GM21381 (cell line): ENCODE results near the gene ITSN1.
"Not testable (repeated sequence)": the region's sequence is repeated elsewhere in the genome, so short reads cannot be mapped to it uniquely, and the experiment has no call there.

ENCODE experiments used
- ATAC-seq: cut with Tn5 transposase; IDR thresholded peaks from one replicate; pipeline ENCODE4 v1.9.1; 2021; ENCODE audit warnings: mild to moderate bottlenecking, moderate library complexity; ENCODE audit not compliant: unreplicated experiment

ITSN1 gene

GRCh38 chr21:33915368-33916199 lies 273.3 kb downstream of the ITSN1 start, which contains the start of gene ATP5PO:
TSS of gene ATP5PO (minus strand) at chr21:33915804. CDS start at chr21:33915763, 41 bp downstream.
- peak; percentile 99 for ATAC-seq

GRCh38 chr21:33916200-33916567 lies 273.9 kb downstream of the ITSN1 start:
- ATAC-seq: no peak

GRCh38 chr21:33917421-33917820 lies 275.1 kb downstream of the ITSN1 start:
- no peak for ATAC-seq

- peak; percentile 79 for ATAC-seq
Observed at GRCh38 chr21:33924079-33924765, 281.9 kb downstream of the ITSN1 start.

DNA sequence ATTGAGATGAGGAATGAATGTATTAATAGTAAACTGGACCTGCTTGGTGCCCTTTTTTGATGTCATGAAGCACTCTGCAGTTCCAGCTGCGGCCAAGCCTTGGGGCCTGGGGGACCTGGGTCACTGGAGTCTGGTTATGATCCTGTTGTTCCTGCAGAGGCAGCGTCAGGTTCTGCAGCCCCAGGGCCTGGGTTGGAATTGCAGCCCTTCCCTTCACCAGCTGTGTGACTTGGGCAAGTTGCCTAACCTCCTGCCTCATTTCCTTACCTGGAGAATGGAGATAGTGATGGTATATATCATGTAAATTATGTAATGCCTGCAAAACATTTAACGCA lies 282.4 kb downstream of the ITSN1 start:
- ATAC-seq: no peak

GRCh38 chr21:33926248-33926647 lies 283.9 kb downstream of the ITSN1 start:
- not testable (repeated sequence) for ATAC-seq

GRCh38 chr21:33931052-33931798 lies 288.9 kb downstream of the ITSN1 start:
- not testable (repeated sequence) for ATAC-seq

- no peak for ATAC-seq
Observed at GRCh38 chr21:33931799-33932390, 289.6 kb downstream of the ITSN1 start.

GRCh38 chr21:33932731-33933130 lies 290.4 kb downstream of the ITSN1 start:
- ATAC-seq: no peak

DNA sequence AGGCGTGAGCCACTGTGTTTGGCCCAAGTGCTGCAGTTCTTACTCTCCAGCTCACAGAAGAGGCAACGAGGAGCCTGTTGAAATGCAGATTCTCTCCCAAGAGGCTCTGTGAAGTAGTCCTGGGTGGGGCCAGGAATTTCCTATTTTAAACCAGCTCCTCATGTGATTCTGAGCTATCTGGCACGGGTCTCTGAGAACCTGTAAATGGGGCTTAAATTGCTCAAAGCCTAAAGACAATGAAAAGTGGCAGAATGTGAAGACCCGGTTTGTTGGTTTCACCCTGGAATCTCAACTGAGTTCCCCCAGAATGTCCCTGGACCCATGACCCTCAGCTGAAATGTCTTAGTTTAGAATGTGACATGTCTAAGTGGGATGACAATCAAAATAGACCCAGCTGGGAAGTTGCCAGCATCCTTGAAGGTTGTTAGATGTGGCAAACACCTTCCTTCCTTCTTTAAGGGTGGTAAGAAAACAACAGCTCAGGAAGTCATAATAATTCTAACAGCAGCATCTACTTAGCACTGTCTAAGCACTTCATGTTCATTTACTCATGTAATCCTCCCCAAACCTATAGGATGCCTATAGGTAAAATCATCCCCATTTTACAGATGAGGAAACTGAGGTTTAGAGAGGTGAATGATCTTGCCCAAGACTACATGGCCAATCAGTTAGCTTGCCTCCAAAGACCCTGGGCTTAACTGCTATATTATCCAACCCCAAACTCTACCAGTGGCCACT lies 294.2 kb downstream of the ITSN1 start:
- no peak for ATAC-seq

- no peak for ATAC-seq
Observed at GRCh38 chr21:33937146-33937545, 294.8 kb downstream of the ITSN1 start.

DNA sequence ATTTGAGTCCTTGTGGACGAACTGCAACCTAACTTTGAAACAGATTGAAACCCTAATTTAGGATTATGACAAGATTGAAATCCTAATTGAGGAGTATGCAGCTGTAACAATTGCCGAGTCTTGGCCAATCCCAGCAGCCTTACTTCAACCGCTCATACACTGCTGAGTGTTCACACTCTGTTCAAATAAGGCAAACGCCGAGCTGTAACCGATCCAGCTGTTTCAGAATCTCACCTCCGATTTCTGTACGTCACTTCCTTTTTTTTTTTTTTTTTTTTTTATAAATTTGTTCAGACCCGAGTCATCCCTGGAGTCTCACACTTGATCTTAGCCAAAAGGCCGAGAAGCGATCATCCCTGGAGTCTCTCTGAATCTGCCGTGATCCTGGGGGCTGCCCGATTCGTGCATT lies 295.6 kb downstream of the ITSN1 start:
- no peak for ATAC-seq

DNA sequence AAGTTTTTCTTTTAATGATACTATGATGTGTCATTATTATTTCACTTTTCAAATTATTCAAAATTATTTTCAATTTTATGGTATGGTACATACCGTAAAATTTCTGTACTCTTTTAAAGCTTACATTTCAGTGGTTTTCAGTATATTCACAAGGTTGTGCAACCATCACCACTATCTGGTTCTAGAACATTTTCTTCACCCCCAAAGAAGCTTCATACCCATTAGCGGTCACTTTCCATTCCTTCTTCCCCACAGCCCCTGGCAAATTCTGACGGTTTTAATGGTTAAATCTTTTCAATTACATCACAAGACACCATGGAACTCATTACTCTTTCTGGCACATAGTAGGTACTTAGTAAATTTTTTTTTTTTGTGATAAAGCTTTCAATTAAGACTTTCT lies 296.1 kb downstream of the ITSN1 start:
- ATAC-seq: no peak

DNA sequence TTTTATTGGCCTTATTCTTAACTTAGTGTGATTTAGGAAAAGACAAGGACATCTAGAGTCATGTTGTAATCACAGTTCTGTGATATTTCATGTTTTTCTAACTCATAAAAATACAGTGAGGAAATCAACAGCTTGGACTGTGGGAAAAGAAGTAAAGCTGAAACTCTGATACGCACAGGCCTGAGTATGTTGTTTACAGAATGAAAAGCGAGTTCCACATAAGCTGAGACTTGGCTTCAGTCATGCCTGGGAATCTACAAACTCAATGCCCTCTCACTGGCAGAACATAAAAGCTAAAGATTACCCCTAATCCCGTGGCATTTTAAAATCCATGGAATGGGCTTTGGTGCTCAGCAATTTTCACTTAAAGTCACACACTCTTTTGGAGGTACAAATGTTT lies 296.9 kb downstream of the ITSN1 start:
- ATAC-seq: no peak

DNA sequence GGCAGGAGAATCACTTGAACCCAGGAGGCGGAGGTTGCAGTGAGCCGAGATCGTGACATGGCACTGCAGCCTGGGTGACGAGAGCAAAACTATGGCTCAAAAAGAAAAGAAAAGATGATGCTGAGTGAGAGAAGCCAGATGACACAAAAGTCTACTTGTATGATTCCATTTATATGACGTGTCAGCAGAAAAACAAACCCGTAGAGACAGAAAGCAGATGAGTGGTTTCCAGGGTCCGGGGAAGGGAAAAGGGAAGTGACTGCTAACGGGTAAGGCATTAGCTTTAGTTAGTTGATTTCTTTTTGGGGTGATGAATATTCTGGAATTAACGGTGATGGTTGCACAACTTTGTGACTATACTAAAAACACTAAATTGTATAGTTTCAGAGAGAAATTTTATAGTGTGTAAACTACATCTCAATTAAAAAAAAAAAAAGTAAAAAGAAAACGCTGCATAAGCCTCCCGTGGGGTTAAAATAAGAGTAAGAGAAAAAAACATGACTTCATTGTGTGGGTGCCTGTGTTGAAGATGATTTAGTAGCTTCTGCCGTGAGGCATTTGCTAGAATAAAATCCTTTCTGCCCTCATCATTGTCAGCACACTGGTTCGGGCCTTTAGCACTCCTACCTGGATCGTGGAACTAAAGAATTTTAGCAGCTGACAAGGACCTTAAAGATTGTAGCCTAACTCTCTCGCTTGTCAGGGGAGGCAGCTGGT lies 298.0 kb downstream of the ITSN1 start:
- no peak for ATAC-seq

GRCh38 chr21:33940881-33941245 lies 298.6 kb downstream of the ITSN1 start:
- no peak for ATAC-seq

DNA sequence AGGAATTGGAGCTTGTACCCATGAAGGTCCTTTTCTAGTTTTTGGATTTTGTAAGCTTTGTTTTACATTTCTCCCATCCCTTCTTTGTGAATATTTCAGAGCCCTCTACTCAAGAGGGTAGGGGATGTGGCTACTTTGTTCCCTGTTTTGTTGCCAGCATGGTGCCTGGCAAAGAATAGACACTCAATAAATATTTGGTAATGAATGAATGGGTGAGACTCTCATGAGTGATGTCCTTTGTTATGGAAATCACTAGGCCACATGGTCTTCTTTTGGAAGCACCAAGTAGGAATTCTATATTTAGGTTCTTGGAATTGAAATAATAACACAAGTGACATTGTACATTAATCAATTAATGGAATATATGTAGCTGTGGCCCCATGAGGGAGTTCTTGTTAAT lies 300.1 kb downstream of the ITSN1 start:
- no peak for ATAC-seq

DNA sequence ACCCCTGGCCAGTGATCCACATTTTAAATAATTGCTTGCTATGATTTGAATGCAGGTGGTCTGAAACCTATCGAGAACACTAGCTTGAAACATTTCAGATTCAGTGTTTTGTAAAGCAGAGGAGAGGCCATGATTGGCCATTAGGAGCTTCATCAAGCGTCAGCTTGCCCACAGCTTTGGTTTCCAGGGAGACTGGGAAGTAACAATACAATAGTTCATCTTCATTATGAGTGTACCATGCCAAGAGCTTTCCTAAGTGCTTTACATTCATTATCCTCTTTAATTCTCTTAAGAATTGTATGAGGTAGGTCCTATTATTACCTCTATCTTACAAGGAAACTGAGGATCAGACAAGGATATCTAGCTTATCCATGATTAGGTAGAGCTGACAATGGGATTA lies 301.0 kb downstream of the ITSN1 start:
- ATAC-seq: no peak

DNA sequence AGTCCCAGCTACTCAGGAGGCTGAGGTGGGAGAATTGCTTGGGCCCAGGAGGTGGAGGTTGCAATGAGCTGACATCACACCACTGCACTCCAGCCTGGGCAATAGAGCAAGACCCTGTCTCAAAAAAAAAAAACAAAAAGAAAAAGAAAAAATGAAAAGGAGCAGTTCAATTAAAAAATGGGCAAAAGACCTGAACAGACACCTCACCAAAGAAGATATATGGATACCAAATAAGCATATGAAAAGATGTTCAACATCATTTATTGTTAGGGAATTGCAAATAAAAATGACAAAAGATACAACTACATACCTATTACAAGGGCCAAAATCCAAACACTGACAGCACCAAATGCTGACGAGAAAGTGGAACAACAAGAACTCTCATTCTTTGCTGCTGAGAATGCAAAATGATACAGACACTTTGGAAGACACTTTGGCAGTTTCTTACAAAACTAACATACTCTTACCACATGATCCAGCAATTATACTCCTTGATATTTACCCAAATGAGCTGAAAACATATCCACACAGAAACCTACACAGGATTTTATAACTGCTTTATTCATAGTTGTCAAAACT lies 302.0 kb downstream of the ITSN1 start:
- no peak for ATAC-seq
